KMS-11 (cell line): ENCODE measurements around the gene SAPCD2.
A peak's percentile ranks its signal among the peaks of the same experiment; 100 is the strongest.

Experiments
- H2AFZ ChIP-seq: fragments of 200-600 bp; sonication (generic); 2 replicates; pipeline ENCODE4 v1.6.1; 2016; ENCODE audit warnings: antibody characterized with exemption, mixed run types, low read depth
- H3K27ac ChIP-seq: fragments of 200-600 bp; sonication (generic); 2 replicates; pipeline ENCODE4 v1.6.1; 2016; ENCODE audit warnings: mild to moderate bottlenecking, mixed run types
- H3K27me3 ChIP-seq: fragments of 200-600 bp; sonication (generic); 2 replicates; pipeline ENCODE4 v1.6.1; 2017; ENCODE audit warnings: mild to moderate bottlenecking, low read depth, mixed run types, moderate library complexity; ENCODE audit not compliant: insufficient read depth
- H3K36me3 ChIP-seq: fragments of 200-600 bp; sonication (generic); 2 replicates; pipeline ENCODE4 v1.6.1; 2017; ENCODE audit warnings: mild to moderate bottlenecking, mixed run types; ENCODE audit not compliant: insufficient read depth
- H3K4me1 ChIP-seq: fragments of 200-600 bp; sonication (generic); 2 replicates; pipeline ENCODE4 v1.6.1; 2016; ENCODE audit warnings: mild to moderate bottlenecking, low read depth, mixed run types; ENCODE audit not compliant: poor library complexity, severe bottlenecking
- H3K4me2 ChIP-seq: fragments of 200-600 bp; sonication (generic); 2 replicates; pipeline ENCODE4 v1.7.0; 2016; ENCODE audit warnings: mild to moderate bottlenecking, mixed run types
- H3K4me3 ChIP-seq: fragments of 200-600 bp; sonication (generic); IDR thresholded peaks from 2 replicates; pipeline ENCODE4 v1.6.1; 2017; ENCODE audit warnings: low read depth, low read length, mixed read lengths; ENCODE audit not compliant: insufficient read depth
- H3K79me2 ChIP-seq: fragments of 200-600 bp; sonication (generic); 2 replicates; pipeline ENCODE4 v1.6.1; 2016; ENCODE audit warnings: low read depth, mixed run types; ENCODE audit not compliant: insufficient read depth
- H3K9ac ChIP-seq: fragments of 200-600 bp; sonication (generic); 2 replicates; pipeline ENCODE4 v1.6.1; 2016; ENCODE audit warnings: mild to moderate bottlenecking, mixed run types
- H4K20me1 ChIP-seq: fragments of 200-600 bp; sonication (generic); 2 replicates; pipeline ENCODE4 v1.6.1; 2016; ENCODE audit warnings: mild to moderate bottlenecking, mixed run types; ENCODE audit not compliant: insufficient read depth
- TF ChIP-seq, protein P1 (sequence below): fragments of 200-600 bp; sonication (generic); conservative IDR thresholded peaks from 2 replicates; pipeline ENCODE4 v1.6.1; 2017; ENCODE audit warnings: low read depth, mild to moderate bottlenecking, antibody characterized with exemption, low read length, moderate library complexity, mixed read lengths

SAPCD2 gene

DNA sequence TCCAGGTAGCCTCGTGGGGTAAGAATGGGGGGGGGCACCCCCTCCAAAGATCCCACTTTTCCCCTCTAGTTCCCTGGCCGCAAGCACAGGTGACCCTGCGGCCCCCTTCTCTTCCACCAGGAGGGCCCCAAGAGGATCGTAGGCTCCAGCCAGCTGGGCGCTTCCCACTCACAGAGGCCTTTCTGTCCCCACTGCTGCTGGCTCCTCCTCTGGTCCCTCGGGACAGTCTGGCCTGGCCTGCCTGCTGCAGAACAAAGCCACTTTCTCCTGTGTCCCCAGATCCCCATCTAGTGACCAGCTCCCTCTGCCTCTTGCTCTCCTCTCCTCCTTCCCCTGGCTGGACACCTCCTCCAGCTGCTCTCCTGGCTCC, 534 bp upstream of the SAPCD2 start:
- peak overlapping the region; percentile 37; the same call in 1 of the 2 replicates for H3K9ac ChIP-seq
- TF ChIP-seq, protein P1, sequence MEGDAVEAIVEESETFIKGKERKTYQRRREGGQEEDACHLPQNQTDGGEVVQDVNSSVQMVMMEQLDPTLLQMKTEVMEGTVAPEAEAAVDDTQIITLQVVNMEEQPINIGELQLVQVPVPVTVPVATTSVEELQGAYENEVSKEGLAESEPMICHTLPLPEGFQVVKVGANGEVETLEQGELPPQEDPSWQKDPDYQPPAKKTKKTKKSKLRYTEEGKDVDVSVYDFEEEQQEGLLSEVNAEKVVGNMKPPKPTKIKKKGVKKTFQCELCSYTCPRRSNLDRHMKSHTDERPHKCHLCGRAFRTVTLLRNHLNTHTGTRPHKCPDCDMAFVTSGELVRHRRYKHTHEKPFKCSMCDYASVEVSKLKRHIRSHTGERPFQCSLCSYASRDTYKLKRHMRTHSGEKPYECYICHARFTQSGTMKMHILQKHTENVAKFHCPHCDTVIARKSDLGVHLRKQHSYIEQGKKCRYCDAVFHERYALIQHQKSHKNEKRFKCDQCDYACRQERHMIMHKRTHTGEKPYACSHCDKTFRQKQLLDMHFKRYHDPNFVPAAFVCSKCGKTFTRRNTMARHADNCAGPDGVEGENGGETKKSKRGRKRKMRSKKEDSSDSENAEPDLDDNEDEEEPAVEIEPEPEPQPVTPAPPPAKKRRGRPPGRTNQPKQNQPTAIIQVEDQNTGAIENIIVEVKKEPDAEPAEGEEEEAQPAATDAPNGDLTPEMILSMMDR: no peak

DNA sequence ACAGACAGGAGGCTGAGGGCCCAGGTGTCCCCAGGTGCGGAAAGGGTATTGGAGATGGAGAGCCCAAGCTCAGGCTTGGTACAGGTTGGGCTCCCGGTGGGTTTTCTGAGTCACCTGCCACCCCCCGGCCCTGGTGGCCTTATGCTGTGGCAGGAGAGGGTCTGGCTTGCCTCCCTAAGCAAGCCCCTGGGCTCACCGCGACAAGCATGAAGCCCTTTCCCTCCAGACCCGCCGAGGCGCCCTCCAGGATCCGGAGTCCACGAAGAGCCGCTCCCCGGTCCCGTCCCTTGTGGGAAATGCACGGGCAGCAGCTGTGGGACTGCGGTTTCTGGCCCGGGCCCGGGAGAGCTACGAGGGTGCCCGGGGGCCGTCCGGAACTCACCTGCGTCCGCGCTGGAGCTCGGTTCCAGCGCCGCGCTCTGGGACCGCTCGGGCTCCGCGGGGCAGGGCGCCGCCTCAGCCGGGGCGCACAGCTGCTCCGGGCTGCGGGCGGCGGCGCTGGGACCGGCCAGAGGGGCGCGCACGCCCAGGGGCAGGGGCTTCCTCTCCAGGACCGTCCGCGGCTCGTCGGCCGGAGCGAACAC, 757 bp downstream of the SAPCD2 start:
- Histone ChIP-seq H3K36me3 (no peaks in the 10 kb centered on the region), H3K79me2 (no peaks in the 10 kb centered on the region), H3K27me3 (no peaks in the 10 kb centered on the region), H3K4me3 (no peak overlapping the region), H3K27ac (no peak overlapping the region), H3K4me2 (peak overlapping the region; percentile 86), H4K20me1 (0 out of 2 replicates have a peak, but pooled peaks cover 6% of the 10 kb centered on the region), H2AFZ (peak overlapping the region; percentile 71), H3K4me1 (peaks cover 25% of the 10 kb centered on the region), H3K9ac (no peak overlapping the region)
- TF ChIP-seq, protein P1: no peak

More for the DNA sequence above, 534 bp upstream of the SAPCD2 start:
- peak overlapping the region; percentile 88 for H3K4me2 ChIP-seq
- no peak overlapping the region for H3K4me3 ChIP-seq
- H3K27ac ChIP-seq: peak overlapping the region; percentile 24; the same call in 1 of the 2 replicates
- peak overlapping the region; percentile 71 for H2AFZ ChIP-seq
- no peaks in the 10 kb centered on the region for H3K36me3 ChIP-seq
- no peaks in the 10 kb centered on the region for H3K27me3 ChIP-seq
- no peaks in the 10 kb centered on the region for H3K79me2 ChIP-seq
- 0 out of 2 replicates have a peak, but pooled peaks cover 6% of the 10 kb centered on the region for H4K20me1 ChIP-seq
- H3K4me1 ChIP-seq: peaks cover 25% of the 10 kb centered on the region

DNA sequence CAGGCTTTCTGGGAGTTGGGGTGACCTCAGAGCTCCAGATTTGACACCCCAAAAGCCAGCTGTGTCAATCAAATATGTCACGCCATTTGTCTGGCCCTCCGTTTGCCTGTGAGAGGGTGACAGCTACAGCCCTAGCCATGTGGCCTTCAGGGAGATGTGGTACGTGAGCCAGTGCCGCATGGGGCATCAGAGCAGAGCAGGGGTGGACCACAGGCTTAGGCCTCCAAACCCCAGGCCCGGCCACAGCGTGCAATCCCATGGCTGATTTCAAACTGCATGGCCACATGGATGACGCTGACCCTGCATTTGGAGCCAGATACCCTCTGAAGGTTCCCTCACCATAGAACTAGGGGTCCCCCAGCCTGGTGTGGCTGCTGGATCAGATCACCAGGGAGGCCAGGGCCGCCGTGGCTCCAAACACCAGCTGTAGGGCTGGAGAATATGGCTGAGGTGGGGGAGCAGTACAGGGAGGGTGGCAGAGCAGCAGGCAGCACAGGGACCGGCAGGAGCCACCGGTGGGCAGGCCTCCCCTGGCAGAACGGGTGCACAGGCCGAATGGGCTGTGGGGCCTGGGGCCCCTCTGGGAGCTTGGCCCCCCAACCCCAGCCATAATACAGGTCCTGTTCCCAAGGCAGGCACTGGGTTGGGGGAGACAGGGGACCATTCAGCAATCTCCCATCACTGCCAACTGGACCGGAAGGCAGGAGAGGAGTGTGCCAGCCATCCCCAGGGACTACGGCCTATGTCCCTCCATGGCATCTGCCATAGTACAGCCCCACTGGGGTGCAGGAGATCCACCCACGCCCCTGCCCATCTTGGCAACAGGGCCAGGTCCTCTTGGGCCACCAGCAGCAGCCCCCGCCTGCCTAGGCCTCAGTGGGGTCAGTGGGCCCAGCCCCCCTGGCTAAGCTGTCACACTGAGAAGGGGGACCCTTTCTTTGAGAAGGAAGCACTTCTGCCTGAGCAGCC, 1.5 kb downstream of the SAPCD2 start:
- H3K9ac ChIP-seq: no peak overlapping the region
- H3K4me2 ChIP-seq: peak overlapping the region; percentile 86
- H3K79me2 ChIP-seq: no peaks in the 10 kb centered on the region
- no peak overlapping the region for H3K4me3 ChIP-seq
- TF ChIP-seq, protein P1: no peak
- H3K36me3 ChIP-seq: no peaks in the 10 kb centered on the region
- no peak overlapping the region for H2AFZ ChIP-seq
- H3K27ac ChIP-seq: no peak overlapping the region
- peaks cover 25% of the 10 kb centered on the region for H3K4me1 ChIP-seq
- H4K20me1 ChIP-seq: 0 out of 2 replicates have a peak, but pooled peaks cover 6% of the 10 kb centered on the region
- no peaks in the 10 kb centered on the region for H3K27me3 ChIP-seq

GRCh38 chr9:137067860-137068538, 2.4 kb downstream of the SAPCD2 start:
- Histone ChIP-seq H3K27me3 (no peaks in the 10 kb centered on the region), H3K4me3 (no peak overlapping the region), H3K27ac (no peak overlapping the region), H3K36me3 (no peaks in the 10 kb centered on the region), H2AFZ (no peak overlapping the region), H3K9ac (no peak overlapping the region), H3K4me2 (no peak overlapping the region; the same call in 1 of the 2 replicates), H4K20me1 (0 out of 2 replicates have a peak, but pooled peaks cover 6% of the 10 kb centered on the region), H3K4me1 (peaks cover 25% of the 10 kb centered on the region), H3K79me2 (no peaks in the 10 kb centered on the region)
- TF ChIP-seq, protein P1: peak; percentile 72
